GM12864 (cell line): ENCODE data around the gene CA5A.

Source experiments
- DNase-seq: peaks from one replicate; pipeline ENCODE4 v3.0.0-alpha.2; 2011; ENCODE audit warnings: low read depth
- H3K4me3 ChIP-seq: 2 replicates; pipeline ENCODE4 v1.5.1; 2011; ENCODE audit warnings: mild to moderate bottlenecking, low read depth, low read length, control low read depth
- CTCF ChIP-seq: IDR thresholded peaks from 2 replicates; pipeline ENCODE4 v1.5.1; 2011; ENCODE audit warnings: low read depth, mild to moderate bottlenecking, moderate library complexity, low read length, control low read depth, inconsistent platforms; ENCODE audit errors: missing control alignments

Gene CA5A

GRCh38 chr16:87952751-87953150 lies 16.4 kb upstream of the CA5A start:
- H3K4me3 ChIP-seq, result peak overlapping the region; percentile 87
- DNase-seq, result no peak
- no peak for TF ChIP-seq CTCF

- TF ChIP-seq CTCF, result no peak
- H3K4me3 ChIP-seq, result peak overlapping the region; percentile 87
- no peak for DNase-seq
Measured at GRCh38 chr16:87951552-87952538, 15.5 kb upstream of the CA5A start.

- peak; percentile 99 for DNase-seq
- peak within 1 kb of the TSS; percentile 87 for H3K4me3 ChIP-seq
- TF ChIP-seq CTCF, result peak; percentile 67
Measured at GRCh38 chr16:87950765-87951551, 14.6 kb upstream of the CA5A start, which contains the start of gene BANP. Gene BANP, plus strand, starts transcription at chr16:87951434. Its CDS starts 23,682 bp downstream, at chr16:87975116.

- DNase-seq, result no peak
- no peak overlapping the region for H3K4me3 ChIP-seq
- no peak for TF ChIP-seq CTCF
Measured at GRCh38 chr16:87949071-87949744, 12.9 kb upstream of the CA5A start.

GRCh38 chr16:87948735-87949070 lies 12.4 kb upstream of the CA5A start:
- TF ChIP-seq CTCF, result no peak
- H3K4me3 ChIP-seq, result no peak overlapping the region
- no peak for DNase-seq

GRCh38 chr16:87948119-87948545 lies 11.8 kb upstream of the CA5A start:
- no peak for DNase-seq
- no peak overlapping the region for H3K4me3 ChIP-seq
- no peak for TF ChIP-seq CTCF
